HepG2 (cell line): ENCODE data around the gene MYL6. TPM values are rescaled to one million over a fixed set of nuclear protein-coding genes. Genes with fewer than 3 reads are reported as not detected.

Source experiments
- ATAC-seq: fragments of 200-7000 bp; cut with Tn5 transposase; 3 replicates; pipeline ENCODE4 v1.9.1; 2020; ENCODE audit warnings: mild to moderate bottlenecking, moderate library complexity
- BruUV-seq: library from RNA; stranded (reverse); fragments of 400-500 nt; replicated peaks from 2 replicates; lab custom pipeline; 2021; lab: Mats Ljungman, UMichigan
- CTCF ChIA-PET: fragments of 300-600 bp; formaldehyde crosslinking; extraction: SDS; loops from one replicate; lab custom pipeline; 2021; ENCODE audit warnings: low total read pairs, inconsistent platforms, low intra/inter-chr PET ratio; lab: Yijun Ruan, JAX
- POLR2A ChIA-PET: fragments of 350-600 bp; sonication (Branson Sonifier 250); formaldehyde crosslinking; loops from one replicate; lab custom pipeline; 2020; ENCODE audit warnings: antibody characterized with exemption, inconsistent platforms; lab: Yijun Ruan, JAX
- DNase-seq: peaks from one replicate; pipeline ENCODE4 v3.0.0-alpha.2; 2015; ENCODE audit warnings: low spot score
- FAIRE-seq: peaks from 3 replicates; lab custom pipeline; 2011; peaks lifted over from hg19 to GRCh38; lab: Jason Lieb, UNC
- H2AFZ ChIP-seq: one replicate; pipeline ENCODE4 v1.6.1; 2011; ENCODE audit warnings: low read length, inconsistent platforms
- H3K27ac ChIP-seq: fragments of 300-600 bp; 3 replicates; pipeline ENCODE4 v1.8.0; 2011; ENCODE audit warnings: mixed run types, mild to moderate bottlenecking, mixed read lengths, low read length, inconsistent platforms; ENCODE audit not compliant: insufficient read depth; ENCODE audit errors: extremely low read length
- H3K27me3 ChIP-seq, 2 experiments: fragments of 200-600 bp in 1 of 2; 2 replicates in 1 of 2; 3 replicates in 1 of 2; pipeline versions ENCODE4 v1.6.0 to v1.8.0; 2011; ENCODE audit warnings: low read length in 2 of 2, mild to moderate bottlenecking in 2 of 2, moderate library complexity in 2 of 2, inconsistent platforms in 1 of 2; ENCODE audit not compliant: insufficient read depth in 2 of 2, control insufficient read depth in 1 of 2
- H3K36me3 ChIP-seq, 2 experiments: fragments of 200-600 bp in 1 of 2; replicated peaks in 1 of 2; 2 replicates in 1 of 2; 3 replicates in 1 of 2; pipeline versions ENCODE4 v1.5.1 to v1.8.0; 2011; ENCODE audit warnings: low read length in 2 of 2, inconsistent platforms in 1 of 2; ENCODE audit not compliant: insufficient read depth in 2 of 2, control insufficient read depth in 1 of 2
- H3K4me1 ChIP-seq: 2 replicates; pipeline ENCODE4 v1.5.1; 2012; ENCODE audit warnings: low read length, inconsistent platforms; ENCODE audit not compliant: insufficient read depth
- H3K4me2 ChIP-seq: 2 replicates; pipeline ENCODE4 v1.6.0; 2011; ENCODE audit warnings: low read depth, low read length, inconsistent platforms
- H3K4me3 ChIP-seq, 3 experiments: fragments of 200-600 bp in 1 of 3; sonication (generic), shearing (Covaris generic) in 1 of 3; replicated peaks in 1 of 3; 2 replicates each; pipeline ENCODE4 v1.5.1; 2011 to 2016; ENCODE audit warnings: low read length in 3 of 3, inconsistent platforms in 2 of 3, low read depth in 2 of 3, mild to moderate bottlenecking in 2 of 3, control low read depth in 1 of 3, mixed read lengths in 1 of 3; ENCODE audit not compliant: insufficient read depth in 1 of 3
- H3K79me2 ChIP-seq: one replicate; pipeline ENCODE4 v1.6.1; 2011; ENCODE audit warnings: low read length, inconsistent platforms; ENCODE audit not compliant: insufficient read depth
- H3K9ac ChIP-seq: 2 replicates; pipeline ENCODE4 v1.6.0; 2011; ENCODE audit warnings: mild to moderate bottlenecking, low read depth, low read length, inconsistent platforms; ENCODE audit not compliant: insufficient read depth
- H3K9me3 ChIP-seq: 2 replicates; pipeline ENCODE4 v1.5.1; 2012; ENCODE audit warnings: mild to moderate bottlenecking, low read length
- H4K20me1 ChIP-seq: 2 replicates; pipeline ENCODE4 v1.6.0; 2011; ENCODE audit warnings: inconsistent platforms, mild to moderate bottlenecking, low read length, moderate library complexity; ENCODE audit not compliant: insufficient read depth
- ARNT ChIP-seq: fragments of 450-650 bp; IDR thresholded peaks from 2 replicates; pipeline ENCODE4 v1.6.1; 2017
- EP300 ChIP-seq, 3 experiments: sonication (generic) in 1 of 3; formaldehyde crosslinking in 1 of 3; IDR thresholded peaks; 2 replicates each; pipeline versions ENCODE4 v1.5.1 to v1.6.1; 2011 to 2020; ENCODE audit warnings: low read depth in 2 of 3, low read length in 2 of 3, borderline replicate concordance in 1 of 3, improper control_type of control experiment in 1 of 3, mild to moderate bottlenecking in 1 of 3, missing genetic modification reagents in 1 of 3, moderate library complexity in 1 of 3
- GLI4 ChIP-seq: sonication (generic); formaldehyde crosslinking; IDR thresholded peaks from 2 replicates; pipeline ENCODE4 v1.5.1; 2020; ENCODE audit warnings: missing genetic modification reagents, mild to moderate bottlenecking, moderate library complexity, borderline replicate concordance
- ISX ChIP-seq: sonication (generic); formaldehyde crosslinking; conservative IDR thresholded peaks from 2 replicates; pipeline ENCODE4 v1.5.0; 2020; ENCODE audit warnings: missing genetic modification reagents
- NFRKB ChIP-seq: fragments of 450-650 bp; IDR thresholded peaks from 2 replicates; pipeline ENCODE4 v1.6.1; 2017
- RBM39 ChIP-seq: fragments of 200-400 bp; formaldehyde crosslinking; IDR thresholded peaks from one replicate; pipeline ENCODE4 v1.6.1; 2018; ENCODE audit warnings: antibody characterized with exemption, mild to moderate bottlenecking, low read depth, low read length; ENCODE audit not compliant: poor library complexity, severe bottlenecking
- SRF ChIP-seq: IDR thresholded peaks from 2 replicates; pipeline ENCODE4 v1.6.1; 2011; ENCODE audit warnings: mild to moderate bottlenecking, low read depth, low read length, moderate library complexity
- TBX2 ChIP-seq: sonication (generic); formaldehyde crosslinking; IDR thresholded peaks from 2 replicates; pipeline ENCODE4 v1.5.0; 2020; ENCODE audit warnings: missing genetic modification reagents, mild to moderate bottlenecking, borderline replicate concordance
- ZBTB42 ChIP-seq: sonication (generic); formaldehyde crosslinking; IDR thresholded peaks from 2 replicates; pipeline ENCODE4 v1.5.0; 2020; ENCODE audit warnings: mild to moderate bottlenecking, missing genetic modification reagents
- ZNF333 ChIP-seq: sonication (generic); formaldehyde crosslinking; IDR thresholded peaks from 2 replicates; pipeline ENCODE4 v1.4.0; 2020; ENCODE audit warnings: mild to moderate bottlenecking, missing genetic modification reagents, borderline replicate concordance
- ZNF354B ChIP-seq: sonication (generic); formaldehyde crosslinking; IDR thresholded peaks from 2 replicates; pipeline ENCODE4 v1.8.0; 2022; ENCODE audit warnings: mild to moderate bottlenecking, missing genetic modification reagents
- ZNF430 ChIP-seq: sonication (generic); formaldehyde crosslinking; IDR thresholded peaks from 2 replicates; pipeline ENCODE4 v1.9.0; 2021; ENCODE audit warnings: mild to moderate bottlenecking, missing genetic modification reagents
- ZNF432 ChIP-seq: sonication (generic); formaldehyde crosslinking; IDR thresholded peaks from 2 replicates; pipeline ENCODE4 v1.5.0; 2020; ENCODE audit warnings: missing genetic modification reagents, mild to moderate bottlenecking, borderline replicate concordance
- ZNF510 ChIP-seq: sonication (generic); formaldehyde crosslinking; IDR thresholded peaks from 2 replicates; pipeline ENCODE4 v1.4.0; 2020; ENCODE audit warnings: low read depth, mild to moderate bottlenecking, missing genetic modification reagents
- ZNF670 ChIP-seq: sonication (generic); formaldehyde crosslinking; IDR thresholded peaks from 2 replicates; pipeline ENCODE4 v1.8.0; 2022; ENCODE audit warnings: mild to moderate bottlenecking, missing genetic modification reagents, borderline replicate concordance
- ZSCAN21 ChIP-seq: sonication (generic); formaldehyde crosslinking; IDR thresholded peaks from 2 replicates; pipeline ENCODE4 v1.8.0; 2022; ENCODE audit warnings: mild to moderate bottlenecking, missing genetic modification reagents, moderate library complexity, borderline replicate concordance
- WGBS: methylation state at CpG from one replicate; pipeline ENCODE4 v1.1.6; 2017; ENCODE audit warnings: low lambda C conversion rate; 5-methylcytosine and 5-hydroxymethylcytosine counted together
- in situ Hi-C: cut with HindIII; loops from 2 replicates; pipeline ENCODE4 v1.10.0; 2017; ENCODE audit warnings: low pct_unique_long_range_greater_than_20kb; ENCODE audit not compliant: extremely low pct_ligation_motif_present
- intact Hi-C: fragments of 100-400 bp; cut with micrococcal nuclease; formaldehyde crosslinking; loops from one replicate; pipeline ENCODE4 v1.10.0; 2022; ENCODE audit not compliant: unreplicated experiment
- polyA plus RNA-seq, 8 experiments: library from polyadenylated mRNA; depleted of rRNA in 3 of 8; stranded (reverse) in 7 of 8; unstranded in 1 of 8; fragments of >200 nt; fragmentation: Illumina TruSeq in 4 of 8; extraction: Trizol in 4 of 8; gene quantifications; 2 replicates each; pipeline versions ENCODE4 v1.2.1 to v1.2.3, GENCODE V29; 2011 to 2016; ENCODE audit warnings: low read depth in 4 of 8, missing spikeins in 1 of 8, mixed read lengths in 1 of 8; ENCODE audit not compliant: insufficient read depth in 1 of 8
- total RNA-seq, 5 experiments: library from RNA; depleted of rRNA; stranded (reverse); fragments of >200 nt; fragmentation: Illumina TruSeq; extraction: Trizol; gene quantifications; 2 replicates each; pipeline ENCODE4 v1.2.3, GENCODE V29; 2016; ENCODE audit warnings: low read depth in 1 of 5
- TF ChIP-seq, protein P1 (sequence below): sonication (generic); formaldehyde crosslinking; IDR thresholded peaks from 2 replicates; pipeline ENCODE4 v1.8.0; 2022; ENCODE audit warnings: missing genetic modification reagents, mild to moderate bottlenecking, inconsistent platforms, borderline replicate concordance
- TF ChIP-seq, protein P2 (sequence below): IDR thresholded peaks from 2 replicates; pipeline ENCODE4 v1.6.1; 2012; ENCODE audit warnings: inconsistent platforms
- TF ChIP-seq, protein P3 (sequence below): sonication (generic); formaldehyde crosslinking; IDR thresholded peaks from 2 replicates; pipeline ENCODE4 v1.8.0; 2022; ENCODE audit warnings: mild to moderate bottlenecking, missing genetic modification reagents, moderate library complexity
- TF ChIP-seq, protein P4 (sequence below): sonication (generic); formaldehyde crosslinking; IDR thresholded peaks from 2 replicates; pipeline ENCODE4 v1.5.0; 2020; ENCODE audit warnings: missing genetic modification reagents, mild to moderate bottlenecking, borderline replicate concordance

Gene MYL6
- total and polyA plus RNA-seq, 2 of the 13 experiments (the other 11 are each of a cell fraction or from before 2014, with no cell fraction given): 1,127 to 1,192 TPM

DNA sequence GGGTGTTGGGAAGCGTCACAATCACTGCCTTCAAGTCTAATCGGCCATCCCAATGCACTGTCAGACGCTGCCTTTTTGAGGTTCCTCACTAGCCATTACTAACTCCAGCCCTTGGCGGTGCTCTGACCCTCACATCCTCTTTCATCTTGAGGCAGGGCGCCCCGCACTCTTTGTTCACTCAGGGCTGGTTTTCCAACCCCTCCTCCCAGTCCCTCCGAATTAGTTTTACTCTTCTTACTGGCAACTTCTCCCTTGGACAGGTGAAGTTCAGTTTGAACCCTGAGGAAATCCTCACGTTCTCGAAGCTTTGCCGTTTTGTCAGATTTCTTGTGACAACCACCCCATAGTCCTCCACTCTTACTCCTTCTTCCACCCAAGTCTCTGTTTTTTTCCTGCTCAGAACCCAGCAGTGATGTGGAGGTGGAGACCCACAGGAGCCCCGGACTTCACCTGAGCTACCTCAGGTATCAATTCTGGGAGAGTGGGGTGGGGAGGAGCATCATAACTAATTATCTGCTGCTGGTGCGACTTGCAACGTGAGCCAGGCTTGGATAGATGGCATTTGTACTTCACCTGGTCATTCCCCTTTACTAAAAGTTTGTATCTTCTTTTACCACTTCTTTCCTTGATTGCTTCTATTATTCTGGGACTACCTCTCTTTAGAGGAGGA lies 39.3 kb upstream of the MYL6 start (continued):
- TF ChIP-seq EP300 (IDR thresholded peaks at IDR 0.05; ENCODE audit: low read depth in 2 of 2, low read length in 2 of 2): no peak
- no peak for TF ChIP-seq EP300 (CRISPR knock-in tag; IDR thresholded peaks at IDR 0.05; ENCODE audit: borderline replicate concordance)
- TF ChIP-seq, protein P1, sequence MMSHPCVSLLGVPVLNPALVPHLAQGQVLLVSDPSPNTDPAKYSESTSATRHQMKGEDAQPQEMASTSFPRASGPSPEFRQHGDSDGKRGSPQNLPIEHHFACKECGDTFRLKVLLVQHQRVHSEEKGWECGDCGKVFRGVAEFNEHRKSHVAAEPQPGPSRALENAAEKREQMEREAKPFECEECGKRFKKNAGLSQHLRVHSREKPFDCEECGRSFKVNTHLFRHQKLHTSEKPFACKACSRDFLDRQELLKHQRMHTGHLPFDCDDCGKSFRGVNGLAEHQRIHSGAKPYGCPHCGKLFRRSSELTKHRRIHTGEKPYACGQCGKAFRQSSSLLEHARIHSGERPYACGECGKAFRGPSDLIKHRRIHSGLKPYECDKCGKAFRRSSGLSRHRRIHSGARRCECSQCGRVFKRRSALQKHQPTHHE (CRISPR knock-in tag): peak; percentile 10; the same call in 1 of the 2 replicates
- TF ChIP-seq ZNF333 (CRISPR knock-in tag): no peak
- no peak for TF ChIP-seq GLI4

DNA sequence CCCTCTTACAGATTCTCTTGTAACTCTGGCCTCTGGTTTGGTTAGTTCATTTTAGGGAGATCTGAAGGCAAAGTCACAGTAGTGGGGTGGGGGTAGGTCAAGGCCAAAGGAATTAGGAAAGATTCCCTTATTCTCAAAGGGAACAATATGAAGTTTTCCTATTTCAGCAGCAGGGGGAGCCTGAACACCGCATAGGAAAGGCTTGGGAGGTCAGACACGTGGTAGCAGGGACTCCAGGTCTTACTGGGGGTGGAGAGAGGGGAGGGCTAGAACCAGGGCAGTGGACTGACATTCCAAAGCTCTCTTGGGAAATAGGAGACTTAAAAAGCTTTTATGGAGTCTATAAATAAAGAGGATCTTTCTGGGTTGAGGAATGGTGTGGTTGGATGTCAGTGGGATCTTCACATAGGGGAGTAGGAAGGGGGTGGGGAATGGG lies 38.8 kb upstream of the MYL6 start:
- ChIA-PET POLR2A (interaction anchor here (0.6 to 6.2 kb wide), 15 partner anchors 9 to 241 kb away, joined by 3 to 128 read pairs (median 4); partner anchors contain the start of genes ERBB3, ESYT1, MYL6 and MYL6B), CTCF (interaction anchor here (0.6 to 3.2 kb wide), 5 partner anchors 40 to 105 kb away, joined by 3 to 49 read pairs (median 4); partner anchors contain the start of genes NABP2 and SMARCC2)
- DNase-seq (peak; percentile 95), FAIRE-seq (peak; percentile 90), ATAC-seq (peak; percentile 58)
- H3K4me2 ChIP-seq: peak overlapping the region; percentile 98
- peaks cover 15% of the 10 kb centered on the region for H3K79me2 ChIP-seq
- BruUV-seq: no TSS peak
- H3K9me3 ChIP-seq: no peaks in the 10 kb centered on the region
- 0% methylated on average over 2 of the region's 2 CpGs for WGBS
- H3K4me3 ChIP-seq: peak overlapping the region; percentile 67 to 86 (median 74)
- no peak overlapping the region for H2AFZ ChIP-seq
- in situ Hi-C loops (no loop called here), intact Hi-C loops (loop anchor here (1.0 to 5.0 kb wide), 6 partner anchors 33 to 348 kb away; partner anchors contain the start of genes CS, MYL6B, SMARCC2 and SPRYD4)
- 0 out of 5 replicates have a peak, but pooled peaks cover 0 to 4% of the 10 kb centered on the region in 2 experiments for H3K36me3 ChIP-seq
- peaks cover 64% of the 10 kb centered on the region for H3K4me1 ChIP-seq
- no peaks in the 10 kb centered on the region for H4K20me1 ChIP-seq
- peak overlapping the region; percentile 72 for H3K27ac ChIP-seq
- no peaks in the 10 kb centered on the region; a peak in 1 of 5 replicates for H3K27me3 ChIP-seq
- H3K9ac ChIP-seq: peak overlapping the region; percentile 72
- TF ChIP-seq RBM39: no peak
- no peak for TF ChIP-seq ZNF354B
- no peak for TF ChIP-seq ARNT
- TF ChIP-seq ZNF430: no peak
- no peak for TF ChIP-seq TBX2
- TF ChIP-seq ZSCAN21 (CRISPR knock-in tag): no peak
- 0 out of 2 replicates have a peak, but pooled peaks have one; percentile 16 for TF ChIP-seq SRF
- TF ChIP-seq ZNF510 (CRISPR knock-in tag): no peak
- no peak for TF ChIP-seq ZNF670 (CRISPR knock-in tag)
- TF ChIP-seq, protein P2, sequence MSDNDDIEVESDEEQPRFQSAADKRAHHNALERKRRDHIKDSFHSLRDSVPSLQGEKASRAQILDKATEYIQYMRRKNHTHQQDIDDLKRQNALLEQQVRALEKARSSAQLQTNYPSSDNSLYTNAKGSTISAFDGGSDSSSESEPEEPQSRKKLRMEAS: peak; percentile 96
- no peak for TF ChIP-seq ISX (CRISPR knock-in tag)
- TF ChIP-seq NFRKB: no peak
- TF ChIP-seq, protein P3, sequence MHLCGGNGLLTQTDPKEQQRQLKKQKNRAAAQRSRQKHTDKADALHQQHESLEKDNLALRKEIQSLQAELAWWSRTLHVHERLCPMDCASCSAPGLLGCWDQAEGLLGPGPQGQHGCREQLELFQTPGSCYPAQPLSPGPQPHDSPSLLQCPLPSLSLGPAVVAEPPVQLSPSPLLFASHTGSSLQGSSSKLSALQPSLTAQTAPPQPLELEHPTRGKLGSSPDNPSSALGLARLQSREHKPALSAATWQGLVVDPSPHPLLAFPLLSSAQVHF (CRISPR knock-in tag): no peak
- TF ChIP-seq ZNF432 (CRISPR knock-in tag): no peak
- TF ChIP-seq ZBTB42 (CRISPR knock-in tag): no peak
- TF ChIP-seq, protein P4, sequence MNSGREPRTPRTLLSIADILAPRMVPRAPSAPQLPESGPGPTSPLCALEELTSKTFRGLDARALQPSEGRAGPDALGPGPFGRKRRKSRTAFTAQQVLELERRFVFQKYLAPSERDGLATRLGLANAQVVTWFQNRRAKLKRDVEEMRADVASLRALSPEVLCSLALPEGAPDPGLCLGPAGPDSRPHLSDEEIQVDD (CRISPR knock-in tag): no peak
